Ureter (tissue), 1 donor: ENCODE results near the gene LAMP2. TPM values are rescaled to one million over a fixed set of nuclear protein-coding genes. Genes with fewer than 3 reads are reported as not detected.

Experiments
- DNase-seq: peaks from one replicate; pipeline ENCODE4 v3.0.0-alpha.2; 2020; ENCODE audit warnings: low spot score
- total RNA-seq: library from RNA; stranded (reverse); gene quantifications from one replicate; pipeline ENCODE4 v1.2.4, GENCODE V29; 2023
- donor health status: DM: yes; HTN: yes; CAD: no.

LAMP2 gene
- total RNA-seq, 1 donor from 2014 or later, result 82.3 TPM

GRCh38 chrX:120456973-120457372, 12.1 kb downstream of the LAMP2 start:
- DNase-seq, result no peak

- no peak for DNase-seq
Measured at GRCh38 chrX:120453985-120454384, 15.1 kb downstream of the LAMP2 start.

GRCh38 chrX:120452131-120452530, 17.0 kb downstream of the LAMP2 start:
- no peak for DNase-seq

GRCh38 chrX:120450163-120450562, 18.9 kb downstream of the LAMP2 start:
- no peak for DNase-seq

GRCh38 chrX:120446498-120446897, 22.6 kb downstream of the LAMP2 start:
- no peak for DNase-seq

GRCh38 chrX:120439921-120440320, 29.2 kb downstream of the LAMP2 start:
- no peak for DNase-seq

GRCh38 chrX:120429776-120430540, 39.1 kb downstream of the LAMP2 start:
- DNase-seq, result no peak

GRCh38 chrX:120428309-120428708, 40.8 kb downstream of the LAMP2 start:
- DNase-seq, result no peak

- DNase-seq, result no peak
Measured at GRCh38 chrX:120426599-120426998, 42.5 kb downstream of the LAMP2 start.

GRCh38 chrX:120419463-120419862, 49.6 kb downstream of the LAMP2 start:
- DNase-seq, result no peak

- DNase-seq, result no peak
Measured at GRCh38 chrX:120408168-120408567, 60.9 kb downstream of the LAMP2 start.

GRCh38 chrX:120406638-120407037, 62.5 kb downstream of the LAMP2 start:
- no peak for DNase-seq

GRCh38 chrX:120402369-120402768, 66.7 kb downstream of the LAMP2 start:
- no peak for DNase-seq

GRCh38 chrX:120401301-120401700, 67.8 kb downstream of the LAMP2 start:
- DNase-seq, result no peak

GRCh38 chrX:120380699-120381098, 88.4 kb downstream of the LAMP2 start:
- no peak for DNase-seq

- no peak for DNase-seq
Measured at GRCh38 chrX:120379937-120380681, 89.0 kb downstream of the LAMP2 start.

GRCh38 chrX:120378570-120378969, 90.5 kb downstream of the LAMP2 start:
- DNase-seq, result no peak

Other genes starting within 250 kb of the LAMP2 start
- 15.2 TPM for gene ZBTB33, start 218.5 kb downstream of the LAMP2 start, total RNA-seq
- 2.1 TPM for gene TMEM255A, start 157.8 kb downstream of the LAMP2 start, total RNA-seq
- gene ATP1B4, start 107.2 kb downstream of the LAMP2 start, total RNA-seq, result not detected
- gene CUL4B, start 91.7 kb upstream of the LAMP2 start, total RNA-seq, result 40.1 TPM
- gene MCTS1, start 134.8 kb upstream of the LAMP2 start, total RNA-seq, result 55.2 TPM
- gene C1GALT1C1, start 160.8 kb upstream of the LAMP2 start, total RNA-seq, result 22.4 TPM